Coronary artery (tissue), 2 donors: Measurements from ENCODE around the gene BUD13.
"Not testable (repeated sequence)": the region's sequence is repeated elsewhere in the genome, so short reads cannot be mapped to it uniquely, and the experiment has no call there.

ENCODE experiments used
- DNase-seq: peaks from one replicate; pipeline ENCODE4 v3.0.0-alpha.2; 2017; ENCODE audit warnings: low spot score
- H3K27ac ChIP-seq, 2 donors: fragments of 200-600 bp; sonication (generic); one replicate each; pipeline ENCODE4 v1.5.1; 2016 to 2019
- H3K4me3 ChIP-seq: fragments of 200-600 bp; sonication (generic); 2 replicates; pipeline ENCODE4 v1.5.1; 2016; ENCODE audit warnings: mild to moderate bottlenecking, moderate library complexity
- CTCF ChIP-seq: fragments of 200-600 bp; sonication (generic); IDR thresholded peaks from one replicate; pipeline ENCODE4 v1.5.1; 2019; ENCODE audit warnings: antibody characterized with exemption

Gene BUD13

DNA sequence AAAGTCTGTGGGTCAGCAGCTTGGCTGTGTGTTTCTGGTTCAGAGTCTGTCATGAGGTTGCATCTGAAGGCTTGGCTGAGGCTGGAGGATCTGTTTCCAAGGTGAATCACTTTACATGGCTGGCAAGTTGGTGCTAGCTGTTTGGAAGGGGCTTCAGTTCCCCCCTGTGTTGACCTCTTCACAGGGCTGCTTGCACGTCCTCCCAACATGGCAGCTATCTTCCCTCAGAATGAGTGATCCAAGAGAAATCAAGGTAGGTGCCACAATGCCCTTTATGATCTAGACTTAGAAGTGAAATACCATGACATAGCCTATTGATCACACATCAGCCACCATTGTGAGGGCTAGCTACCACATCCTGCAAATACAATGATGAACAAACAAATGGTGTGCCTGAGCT lies 40.4 kb upstream of the BUD13 start:
- no peak for TF ChIP-seq CTCF
- H3K27ac ChIP-seq = no peak overlapping the region
- no peak overlapping the region for H3K4me3 ChIP-seq
- no peak for DNase-seq

DNA sequence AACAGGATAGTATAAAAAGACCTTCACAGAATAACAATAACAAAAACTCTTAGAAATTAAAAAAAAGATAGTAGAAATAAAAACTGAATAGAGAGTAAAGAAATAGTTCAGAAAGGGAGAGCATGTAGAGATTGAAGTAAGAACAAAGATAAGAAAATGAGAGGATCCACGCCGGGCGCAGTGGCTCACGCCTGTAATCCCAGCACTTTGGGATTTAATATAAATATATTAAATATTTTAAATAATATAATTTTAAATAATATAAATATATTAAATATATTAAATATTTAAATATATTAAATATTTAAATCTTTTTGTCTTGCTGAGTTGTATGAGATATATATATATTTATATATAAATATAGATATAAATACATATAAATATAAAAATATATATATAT lies 39.3 kb upstream of the BUD13 start:
- no peak for TF ChIP-seq CTCF
- no peak overlapping the region for H3K4me3 ChIP-seq
- H3K27ac ChIP-seq = no peak overlapping the region
- no peak for DNase-seq

DNA sequence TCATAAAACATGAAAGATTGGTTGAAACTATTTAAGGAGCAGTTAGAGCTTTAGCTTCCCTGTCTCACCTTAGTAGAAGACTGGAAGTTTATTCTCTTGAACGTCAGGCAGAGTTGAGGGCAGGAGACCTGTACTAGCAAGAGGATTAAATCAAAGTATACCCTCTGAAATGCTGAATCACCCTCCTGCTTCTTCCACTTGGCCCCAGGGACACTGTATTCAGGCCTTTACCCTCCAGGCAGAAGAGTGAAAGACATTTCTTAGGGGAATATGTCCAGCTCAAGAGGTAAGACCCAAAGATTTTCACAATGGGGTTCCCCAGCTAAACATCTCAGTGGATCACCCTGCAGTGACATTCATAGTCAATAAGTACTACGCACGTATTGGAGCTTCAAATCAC lies 38.4 kb upstream of the BUD13 start:
- Histone ChIP-seq H3K4me3 (no peak overlapping the region), H3K27ac (no peak overlapping the region)
- DNase-seq = no peak
- TF ChIP-seq CTCF = no peak

DNA sequence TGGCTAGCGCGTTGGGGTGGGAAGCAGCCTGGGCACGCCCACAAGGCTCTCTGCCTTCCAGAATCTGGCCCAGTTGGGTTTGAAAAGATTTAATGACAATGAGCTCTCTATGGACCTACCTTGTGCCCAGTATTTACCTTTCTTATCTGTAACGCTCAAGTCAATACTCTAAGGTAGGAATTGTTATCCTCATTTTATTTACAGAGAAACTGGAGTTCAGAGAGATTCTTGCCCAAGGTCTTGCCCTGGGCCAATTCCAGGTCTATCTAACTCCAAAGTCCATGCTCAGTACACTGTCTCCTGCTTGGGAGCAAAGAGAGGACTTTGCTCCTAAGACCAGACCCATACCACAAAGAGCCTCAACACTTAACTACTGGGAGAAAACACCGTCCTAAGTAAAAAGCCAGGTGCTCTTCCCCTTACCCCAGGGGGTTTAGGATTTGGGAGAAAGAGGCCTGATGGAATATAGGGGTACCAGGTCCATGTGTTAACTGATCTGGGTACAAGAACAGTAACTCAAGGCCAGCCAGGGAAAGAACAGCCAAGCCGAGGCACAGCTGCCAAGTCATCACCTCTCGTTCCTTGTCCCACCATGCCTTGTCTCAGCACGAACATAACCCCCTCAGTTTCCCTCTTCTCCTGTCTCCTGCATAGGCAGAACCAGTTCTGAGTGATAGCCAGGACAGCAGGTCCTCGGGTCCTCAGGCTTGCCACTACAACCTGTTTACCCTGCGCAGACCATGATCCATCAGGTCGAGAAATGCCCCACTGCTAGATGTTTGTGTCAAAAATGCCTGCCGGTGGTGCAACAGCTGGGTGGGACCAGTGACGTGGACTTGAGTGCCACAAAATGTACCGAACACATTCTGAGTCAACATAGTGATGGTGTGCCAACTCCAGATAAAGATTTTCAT lies 35.7 kb upstream of the BUD13 start:
- TF ChIP-seq CTCF = no peak
- Histone ChIP-seq H3K27ac (no peak overlapping the region), H3K4me3 (no peak overlapping the region)
- DNase-seq = no peak

- no peak overlapping the region for H3K4me3 ChIP-seq
- DNase-seq = no peak
- no peak for TF ChIP-seq CTCF
- H3K27ac ChIP-seq = no peak overlapping the region
Observed at GRCh38 chr11:116807601-116808261, 34.9 kb upstream of the BUD13 start.

- no peak for TF ChIP-seq CTCF
- H3K4me3 ChIP-seq = no peak overlapping the region
Observed at GRCh38 chr11:116804001-116804400, 31.2 kb upstream of the BUD13 start.

DNA sequence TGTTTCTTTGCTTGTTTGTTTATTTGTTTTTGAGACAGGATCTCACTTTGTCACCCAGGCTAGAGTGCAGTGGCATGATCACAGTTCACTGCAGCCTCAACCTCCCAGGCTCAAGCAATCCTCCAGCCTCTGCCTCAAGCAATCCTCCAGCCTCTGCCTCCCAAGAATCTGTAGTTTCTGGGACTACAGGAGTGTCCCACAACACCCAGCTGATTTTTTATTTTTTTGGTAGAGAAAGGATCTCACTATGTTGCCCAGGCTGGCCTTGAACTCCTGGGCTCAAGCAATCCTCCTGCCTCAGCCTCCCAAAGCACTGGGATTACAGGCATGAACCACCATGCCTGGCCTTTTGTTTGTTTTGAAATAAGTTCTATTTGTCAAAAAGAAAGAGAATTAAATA lies 28.9 kb upstream of the BUD13 start:
- H3K27ac ChIP-seq, H3K4me3 ChIP-seq, DNase-seq: not testable (repeated sequence)

More at GRCh38 chr11:116804001-116804400, 31.2 kb upstream of the BUD13 start:
- DNase-seq = no peak
- no peak overlapping the region for H3K27ac ChIP-seq
